Loucy (cell line): ENCODE results near the gene C4orf36.

Experiments
- EZH2phosphoT487 ChIP-seq: fragments of 200-600 bp; IDR thresholded peaks from 2 replicates; pipeline ENCODE4 v1.6.1; 2018; ENCODE audit warnings: antibody characterized with exemption, mild to moderate bottlenecking, moderate library complexity, borderline replicate concordance
- TF ChIP-seq, protein P1 (sequence below): fragments of 200-600 bp; sonication (generic); conservative IDR thresholded peaks from 2 replicates; pipeline ENCODE4 v1.5.1; 2014; ENCODE audit warnings: mild to moderate bottlenecking, antibody characterized with exemption, low read length

DNA sequence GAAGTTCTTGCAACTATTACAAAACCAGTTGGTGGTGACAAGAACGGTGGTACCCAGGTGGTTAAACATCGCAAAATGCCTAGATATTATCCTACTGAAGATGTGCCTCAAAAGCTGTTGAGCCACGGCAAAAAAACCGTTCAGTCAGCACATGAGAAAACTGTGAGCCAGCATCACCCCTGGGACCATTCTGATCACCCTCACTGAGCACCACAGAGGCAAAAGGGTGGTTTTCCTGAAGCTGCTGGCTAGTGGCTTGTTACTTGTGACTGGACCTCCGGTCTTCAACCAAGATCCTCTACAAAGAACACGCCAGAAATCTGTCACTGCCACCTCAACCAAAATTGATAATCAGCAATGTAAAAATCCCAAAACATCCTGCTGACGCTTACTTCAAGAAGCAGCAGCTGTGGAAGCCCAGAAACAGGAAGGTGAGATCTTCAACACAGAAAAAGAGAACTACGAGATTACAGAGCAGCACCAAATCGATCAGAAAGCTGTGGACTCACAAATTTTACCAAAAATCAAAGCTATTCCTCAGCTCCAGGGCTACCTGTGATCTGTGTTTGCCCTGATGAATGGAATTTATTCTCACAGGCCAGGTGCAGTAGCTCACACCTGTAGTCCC, 21.7 kb downstream of the C4orf36 start:
- TF ChIP-seq, protein P1, sequence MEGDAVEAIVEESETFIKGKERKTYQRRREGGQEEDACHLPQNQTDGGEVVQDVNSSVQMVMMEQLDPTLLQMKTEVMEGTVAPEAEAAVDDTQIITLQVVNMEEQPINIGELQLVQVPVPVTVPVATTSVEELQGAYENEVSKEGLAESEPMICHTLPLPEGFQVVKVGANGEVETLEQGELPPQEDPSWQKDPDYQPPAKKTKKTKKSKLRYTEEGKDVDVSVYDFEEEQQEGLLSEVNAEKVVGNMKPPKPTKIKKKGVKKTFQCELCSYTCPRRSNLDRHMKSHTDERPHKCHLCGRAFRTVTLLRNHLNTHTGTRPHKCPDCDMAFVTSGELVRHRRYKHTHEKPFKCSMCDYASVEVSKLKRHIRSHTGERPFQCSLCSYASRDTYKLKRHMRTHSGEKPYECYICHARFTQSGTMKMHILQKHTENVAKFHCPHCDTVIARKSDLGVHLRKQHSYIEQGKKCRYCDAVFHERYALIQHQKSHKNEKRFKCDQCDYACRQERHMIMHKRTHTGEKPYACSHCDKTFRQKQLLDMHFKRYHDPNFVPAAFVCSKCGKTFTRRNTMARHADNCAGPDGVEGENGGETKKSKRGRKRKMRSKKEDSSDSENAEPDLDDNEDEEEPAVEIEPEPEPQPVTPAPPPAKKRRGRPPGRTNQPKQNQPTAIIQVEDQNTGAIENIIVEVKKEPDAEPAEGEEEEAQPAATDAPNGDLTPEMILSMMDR = no peak
- TF ChIP-seq EZH2phosphoT487 = no peak
